Measurements from ENCODE around the gene CDK5R1. TPM values are rescaled to one million over a fixed set of nuclear protein-coding genes. Genes with fewer than 3 reads are reported as not detected.

The CDK5R1 gene
- polyA plus RNA-seq, 1 donor from 2014 or later = 3.8 TPM

DNA sequence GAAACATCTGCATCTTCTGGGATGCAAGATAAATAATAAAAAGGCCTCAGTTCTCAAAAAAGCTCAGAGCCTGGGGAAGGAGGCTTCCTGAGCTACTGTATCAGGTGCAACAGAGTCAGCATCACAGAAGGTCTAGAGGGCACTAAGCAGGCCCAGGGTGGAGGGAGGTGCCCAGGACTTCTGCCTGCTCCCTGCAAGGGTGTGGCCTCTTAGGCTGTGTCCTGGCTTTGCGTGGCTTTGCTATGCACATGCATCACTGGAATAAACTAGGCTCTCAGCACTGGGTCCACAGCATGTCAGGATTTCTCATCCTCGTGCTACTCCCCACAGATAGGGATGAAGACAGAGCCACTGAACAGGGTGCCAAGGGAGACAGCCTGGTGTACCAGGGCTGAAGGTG, 25.5 kb downstream of the CDK5R1 start:
- Mint-ChIP-seq H3K27ac (no peak overlapping the region), H3K9me3 (no peaks in the 10 kb centered on the region), H3K27me3 (no peaks in the 10 kb centered on the region), H3K4me3 (no peak overlapping the region), H3K4me1 (peaks cover 30 to 34% (median 33%) of the 10 kb centered on the region in 3 donors), H3K36me3 (peaks cover 5% of the 10 kb centered on the region)

DNA sequence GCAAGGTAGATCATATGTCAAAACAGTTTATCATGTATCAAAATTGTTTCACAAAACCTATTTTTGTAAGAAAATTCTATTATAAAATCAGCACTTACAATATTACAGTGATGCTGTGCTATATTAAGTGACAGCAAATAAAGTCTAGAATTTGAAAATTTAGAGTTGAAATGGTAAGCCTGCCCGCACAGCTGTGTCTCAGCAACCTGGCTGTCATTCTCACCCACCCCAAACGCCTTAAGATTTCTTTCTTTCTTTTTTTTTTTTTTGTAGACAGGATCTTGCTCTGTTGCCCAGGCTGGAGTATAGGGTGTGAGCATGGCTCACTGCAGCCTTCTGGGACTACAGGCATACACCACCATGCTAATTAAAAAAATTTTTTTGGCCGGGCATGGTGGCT, 26.8 kb downstream of the CDK5R1 start:
- H3K36me3 Mint-ChIP-seq = peaks cover 5% of the 10 kb centered on the region
- no peak overlapping the region for H3K27ac Mint-ChIP-seq
- H3K9me3 Mint-ChIP-seq = no peaks in the 10 kb centered on the region
- H3K4me3 Mint-ChIP-seq = no peak overlapping the region
- no peaks in the 10 kb centered on the region for H3K27me3 Mint-ChIP-seq
- H3K4me1 Mint-ChIP-seq = peaks cover 37 to 40% (median 40%) of the 10 kb centered on the region in 3 donors

- Mint-ChIP-seq H3K27me3 (no peaks in the 10 kb centered on the region), H3K4me1 (peaks cover 33 to 43% (median 40%) of the 10 kb centered on the region in 3 donors), H3K4me3 (no peak overlapping the region), H3K27ac (no peak overlapping the region), H3K36me3 (peaks cover 5% of the 10 kb centered on the region), H3K9me3 (no peaks in the 10 kb centered on the region)
Measured at GRCh38 chr17:32514606-32515005, 27.8 kb downstream of the CDK5R1 start.

DNA sequence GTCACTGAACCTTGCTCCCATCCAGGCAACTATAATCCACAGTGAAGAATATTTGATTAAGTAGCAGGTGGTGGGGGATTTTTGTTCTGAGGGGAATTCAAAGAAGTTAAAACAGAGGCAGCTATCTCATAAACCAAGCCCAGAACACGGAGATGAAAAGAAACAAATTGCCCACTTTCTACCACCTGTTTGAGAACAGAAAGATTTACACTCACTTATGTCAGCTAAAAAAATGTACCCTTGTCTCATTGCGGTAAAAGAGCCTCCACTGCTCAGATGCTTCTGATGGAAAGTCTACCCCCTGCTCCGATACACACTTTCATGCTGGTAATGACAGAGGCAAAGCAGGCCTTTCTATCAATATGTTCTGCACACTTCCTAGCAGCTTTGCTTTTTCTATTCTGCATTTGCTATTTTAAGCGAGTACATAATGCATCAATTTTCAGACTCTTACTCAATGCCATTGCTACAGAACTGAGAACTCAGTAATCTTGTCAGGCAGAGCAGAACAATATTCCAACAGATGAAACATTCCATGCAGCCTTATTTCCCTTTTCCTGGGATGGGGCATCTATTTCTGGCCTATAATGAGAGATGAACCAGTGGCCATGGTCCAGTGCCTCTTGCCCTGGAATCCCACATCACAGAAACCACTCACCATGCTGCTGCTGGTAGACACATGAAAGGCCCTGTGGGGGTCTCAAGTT, 29.0 kb downstream of the CDK5R1 start:
- Mint-ChIP-seq H3K27me3 (no peaks in the 10 kb centered on the region), H3K9me3 (no peaks in the 10 kb centered on the region), H3K4me1 (peaks cover 45 to 53% (median 46%) of the 10 kb centered on the region in 3 donors), H3K27ac (peak overlapping the region; percentile 8 to 39 (median 12)), H3K4me3 (peak overlapping the region in 2 of 4 donors; percentile 10 to 27), H3K36me3 (peaks cover 5% of the 10 kb centered on the region)

DNA sequence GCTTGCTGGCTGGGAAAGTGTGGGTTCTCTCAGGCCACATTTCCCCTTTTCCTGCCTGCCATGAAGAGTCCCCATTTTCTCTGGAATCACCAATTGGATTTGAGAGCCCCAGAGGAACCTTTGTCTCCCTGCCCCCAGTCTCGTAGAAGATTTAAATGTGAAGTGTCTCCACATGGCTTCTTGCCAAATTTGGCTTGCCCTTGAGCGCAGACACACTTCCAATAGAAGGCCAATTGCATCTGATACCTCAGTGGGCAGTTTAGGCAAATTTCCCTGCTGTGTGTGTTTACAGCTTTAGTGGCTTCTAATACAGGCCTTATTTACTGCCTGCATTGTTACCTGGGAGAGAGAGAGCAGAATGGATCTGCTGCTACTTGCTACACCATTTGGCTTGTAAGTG, 29.7 kb downstream of the CDK5R1 start:
- peaks cover 45 to 54% (median 45%) of the 10 kb centered on the region in 3 donors for H3K4me1 Mint-ChIP-seq
- no peaks in the 10 kb centered on the region for H3K9me3 Mint-ChIP-seq
- no peaks in the 10 kb centered on the region for H3K27me3 Mint-ChIP-seq
- peak overlapping the region in 1 of 3 donors; percentile 39 for H3K27ac Mint-ChIP-seq
- peak overlapping the region in 1 of 4 donors; percentile 9 for H3K4me3 Mint-ChIP-seq
- peaks cover 5% of the 10 kb centered on the region for H3K36me3 Mint-ChIP-seq

GRCh38 chr17:32516940-32517701, 30.3 kb downstream of the CDK5R1 start:
- Mint-ChIP-seq H3K9me3 (no peaks in the 10 kb centered on the region), H3K36me3 (peaks cover 5% of the 10 kb centered on the region), H3K4me3 (peak overlapping the region in 3 of 4 donors; percentile 3 to 66 (median 38)), H3K4me1 (peaks cover 41 to 50% (median 42%) of the 10 kb centered on the region in 3 donors), H3K27ac (peak overlapping the region in 2 of 3 donors; percentile 77), H3K27me3 (no peaks in the 10 kb centered on the region)

DNA sequence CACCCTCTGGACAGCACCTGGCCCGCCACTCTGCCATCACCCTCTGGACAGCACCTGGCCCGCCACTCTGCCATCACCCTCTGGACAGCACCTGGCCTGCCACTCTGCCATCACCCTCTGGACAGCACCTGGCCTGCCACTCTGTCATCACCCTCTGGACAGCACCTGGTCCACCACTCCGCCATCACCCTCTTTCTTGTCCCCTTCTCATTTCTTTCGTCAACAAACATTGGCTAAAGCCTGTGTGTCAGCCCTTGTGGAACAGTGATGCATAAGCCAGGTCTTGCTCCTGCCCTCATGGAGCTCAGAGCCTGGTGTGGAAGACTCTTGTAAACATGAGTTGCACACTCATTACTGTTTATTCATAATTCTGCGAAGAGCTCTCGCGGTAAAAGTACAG, 31.2 kb downstream of the CDK5R1 start:
- Mint-ChIP-seq H3K4me1 (peaks cover 46 to 56% (median 49%) of the 10 kb centered on the region in 3 donors), H3K9me3 (no peaks in the 10 kb centered on the region), H3K36me3 (peaks cover 5% of the 10 kb centered on the region), H3K4me3 (peak overlapping the region in 3 of 4 donors; percentile 63 to 85 (median 82)), H3K27ac (peak overlapping the region in 2 of 3 donors; percentile 77), H3K27me3 (no peaks in the 10 kb centered on the region)

DNA sequence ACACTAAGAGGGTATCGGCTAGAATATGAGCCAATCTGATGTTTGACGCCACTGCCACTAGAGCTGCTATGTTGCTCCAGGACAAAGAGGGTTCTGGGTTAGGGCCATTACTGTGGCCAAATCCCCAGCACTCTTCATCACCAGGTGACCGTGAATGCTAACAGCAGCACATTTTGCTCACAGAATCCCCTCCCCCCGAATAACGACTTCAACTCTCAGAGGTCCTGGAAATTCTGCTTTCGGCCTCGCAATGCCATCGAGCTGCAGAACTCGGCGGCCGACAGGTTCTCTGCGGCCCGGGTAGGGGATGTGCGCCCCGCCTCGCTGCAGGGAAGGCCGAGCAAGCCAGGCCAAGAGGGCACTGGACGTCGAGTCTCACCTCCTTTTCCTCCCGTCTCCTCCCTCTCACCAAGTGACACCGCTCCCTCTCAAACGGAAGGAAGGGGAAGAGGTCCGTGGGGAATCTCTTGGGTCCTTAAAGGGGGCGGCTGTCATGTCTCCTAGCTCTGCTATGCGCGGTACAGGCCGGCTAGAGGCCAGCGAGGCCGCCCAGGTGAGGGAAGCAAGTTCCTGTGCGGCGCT, 31.9 kb downstream of the CDK5R1 start:
- H3K27ac Mint-ChIP-seq = peak overlapping the region; percentile 22 to 77 (median 67)
- peak overlapping the region; percentile 61 to 85 (median 72) for H3K4me3 Mint-ChIP-seq
- H3K9me3 Mint-ChIP-seq = no peaks in the 10 kb centered on the region
- H3K36me3 Mint-ChIP-seq = peaks cover 2% of the 10 kb centered on the region
- peaks cover 51 to 60% (median 54%) of the 10 kb centered on the region in 3 donors for H3K4me1 Mint-ChIP-seq
- H3K27me3 Mint-ChIP-seq = no peaks in the 10 kb centered on the region

GRCh38 chr17:32519228-32520103, 32.7 kb downstream of the CDK5R1 start:
- Mint-ChIP-seq H3K4me1 (peaks cover 56 to 66% (median 60%) of the 10 kb centered on the region in 3 donors), H3K27me3 (no peaks in the 10 kb centered on the region), H3K9me3 (no peaks in the 10 kb centered on the region), H3K27ac (peak overlapping the region; percentile 73 to 87 (median 80)), H3K36me3 (peaks cover 2% of the 10 kb centered on the region), H3K4me3 (peak overlapping the region; percentile 76 to 92 (median 82))

GRCh38 chr17:32520104-32520701, 33.4 kb downstream of the CDK5R1 start:
- H3K9me3 Mint-ChIP-seq = no peaks in the 10 kb centered on the region
- H3K27me3 Mint-ChIP-seq = no peaks in the 10 kb centered on the region
- H3K36me3 Mint-ChIP-seq = no peaks in the 10 kb centered on the region
- peak overlapping the region; percentile 76 to 92 (median 82) for H3K4me3 Mint-ChIP-seq
- peaks cover 56 to 70% (median 67%) of the 10 kb centered on the region in 3 donors for H3K4me1 Mint-ChIP-seq
- peak overlapping the region; percentile 73 to 87 (median 80) for H3K27ac Mint-ChIP-seq

DNA sequence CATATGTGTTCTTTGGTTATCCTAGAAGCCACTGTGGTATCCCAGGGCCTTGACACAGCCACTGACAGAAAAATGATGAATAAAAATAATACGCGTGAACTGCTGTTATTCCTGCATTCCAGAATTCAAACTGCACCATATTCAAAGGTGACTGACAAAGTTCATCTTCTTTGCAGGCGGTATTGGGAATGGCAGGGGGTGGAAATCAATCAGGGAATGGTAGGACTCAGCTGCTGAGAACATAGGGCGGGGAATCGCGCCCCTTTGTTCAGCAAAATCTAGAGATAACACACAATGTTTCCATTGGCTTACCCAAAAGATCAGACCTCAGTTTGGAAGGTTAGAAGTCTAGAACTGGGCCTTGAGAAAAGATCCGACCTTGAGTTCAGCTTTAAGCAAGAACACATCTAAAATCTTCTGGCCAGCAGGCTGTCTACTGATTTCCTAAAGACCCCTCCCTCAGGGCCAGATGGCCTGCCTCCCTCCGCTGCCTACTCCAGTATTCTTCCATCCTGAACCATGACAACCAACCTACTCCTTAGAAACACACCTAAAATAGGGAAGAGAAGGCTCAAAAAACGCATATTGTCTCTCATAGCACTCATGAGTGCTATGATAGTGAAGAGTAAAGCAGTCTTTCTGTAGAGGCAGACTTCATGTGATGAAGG, 34.1 kb downstream of the CDK5R1 start:
- H3K9me3 Mint-ChIP-seq = no peaks in the 10 kb centered on the region
- peak overlapping the region; percentile 73 to 87 (median 80) for H3K27ac Mint-ChIP-seq
- no peaks in the 10 kb centered on the region for H3K27me3 Mint-ChIP-seq
- H3K4me1 Mint-ChIP-seq = peaks cover 51 to 65% (median 62%) of the 10 kb centered on the region in 3 donors
- no peaks in the 10 kb centered on the region for H3K36me3 Mint-ChIP-seq
- H3K4me3 Mint-ChIP-seq = peak overlapping the region in 3 of 4 donors; percentile 71 to 92 (median 76)

- Mint-ChIP-seq H3K9me3 (no peaks in the 10 kb centered on the region), H3K4me3 (peak overlapping the region; percentile 34 to 73 (median 68)), H3K27ac (peak overlapping the region; percentile 64 to 100 (median 92)), H3K4me1 (peaks cover 39 to 53% (median 49%) of the 10 kb centered on the region in 3 donors), H3K36me3 (no peaks in the 10 kb centered on the region), H3K27me3 (no peaks in the 10 kb centered on the region)
Measured at GRCh38 chr17:32523017-32523680, 36.4 kb downstream of the CDK5R1 start.

Data from IgD-negative memory B cell (primary cell).